ENCODE data around the gene ARPC5. TPM values are rescaled to one million over a fixed set of nuclear protein-coding genes. Genes with fewer than 3 reads are reported as not detected.

ARPC5 gene
- total and polyA plus RNA-seq, 4 donors: 165 to 266 (median 188) TPM

DNA sequence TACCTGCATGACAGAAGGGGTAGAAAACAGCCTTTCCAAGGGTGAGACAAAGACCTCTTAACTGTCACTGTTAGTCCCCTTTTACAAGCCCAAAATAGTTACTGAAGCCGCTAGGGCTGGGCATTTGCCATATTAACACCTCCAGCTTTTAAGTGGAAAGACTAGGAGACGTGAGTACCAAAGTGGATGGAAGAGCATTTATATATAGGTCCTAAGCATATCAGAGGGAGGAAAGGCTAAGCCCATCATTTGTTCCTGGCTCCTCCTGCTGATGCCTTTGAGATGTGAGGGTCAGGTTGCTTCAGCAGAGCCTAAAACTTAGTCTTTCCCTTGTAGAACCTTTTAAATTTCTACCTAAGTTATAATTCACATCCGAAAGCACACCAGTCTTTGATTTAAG, 43.2 kb upstream of the ARPC5 start:
- TF ChIP-seq, protein P1, sequence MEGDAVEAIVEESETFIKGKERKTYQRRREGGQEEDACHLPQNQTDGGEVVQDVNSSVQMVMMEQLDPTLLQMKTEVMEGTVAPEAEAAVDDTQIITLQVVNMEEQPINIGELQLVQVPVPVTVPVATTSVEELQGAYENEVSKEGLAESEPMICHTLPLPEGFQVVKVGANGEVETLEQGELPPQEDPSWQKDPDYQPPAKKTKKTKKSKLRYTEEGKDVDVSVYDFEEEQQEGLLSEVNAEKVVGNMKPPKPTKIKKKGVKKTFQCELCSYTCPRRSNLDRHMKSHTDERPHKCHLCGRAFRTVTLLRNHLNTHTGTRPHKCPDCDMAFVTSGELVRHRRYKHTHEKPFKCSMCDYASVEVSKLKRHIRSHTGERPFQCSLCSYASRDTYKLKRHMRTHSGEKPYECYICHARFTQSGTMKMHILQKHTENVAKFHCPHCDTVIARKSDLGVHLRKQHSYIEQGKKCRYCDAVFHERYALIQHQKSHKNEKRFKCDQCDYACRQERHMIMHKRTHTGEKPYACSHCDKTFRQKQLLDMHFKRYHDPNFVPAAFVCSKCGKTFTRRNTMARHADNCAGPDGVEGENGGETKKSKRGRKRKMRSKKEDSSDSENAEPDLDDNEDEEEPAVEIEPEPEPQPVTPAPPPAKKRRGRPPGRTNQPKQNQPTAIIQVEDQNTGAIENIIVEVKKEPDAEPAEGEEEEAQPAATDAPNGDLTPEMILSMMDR (IDR thresholded peaks at IDR 0.05; ENCODE audit: control extremely low read depth, extremely low read depth): no peak
- no peak overlapping the region for H3K4me3 ChIP-seq
- ATAC-seq (ENCODE audit: insufficient read depth, low FRiP score) (no peak), DNase-seq (no peak)
- no peaks in the 10 kb centered on the region for H3K36me3 ChIP-seq (ENCODE audit: control insufficient read depth in 4 of 4, insufficient read depth in 4 of 4, low read length in 4 of 4)
- no peak overlapping the region for H3K27ac ChIP-seq (ENCODE audit: low read depth in 1 of 2, low read length in 1 of 2)
- WGBS, 2 donors: 88 to 89% methylated on average over 3 of the region's 3 CpGs
- H3K9ac ChIP-seq (ENCODE audit: insufficient read depth in 1 of 2, low read length in 2 of 2): no peak overlapping the region
- H3K4me1 ChIP-seq (ENCODE audit: control insufficient read depth in 5 of 5, insufficient read depth in 5 of 5, low read length in 5 of 5): peaks cover 0 to 14% (median 0%) of the 10 kb centered on the region in 5 donors
- no peaks in the 10 kb centered on the region for H3K9me3 ChIP-seq (ENCODE audit: control insufficient read depth in 4 of 4, insufficient read depth in 3 of 4, low read length in 3 of 4)
- H3K27me3 ChIP-seq (ENCODE audit: control insufficient read depth in 3 of 3, insufficient read depth in 3 of 3, low read length in 2 of 3): no peaks in the 10 kb centered on the region

DNA sequence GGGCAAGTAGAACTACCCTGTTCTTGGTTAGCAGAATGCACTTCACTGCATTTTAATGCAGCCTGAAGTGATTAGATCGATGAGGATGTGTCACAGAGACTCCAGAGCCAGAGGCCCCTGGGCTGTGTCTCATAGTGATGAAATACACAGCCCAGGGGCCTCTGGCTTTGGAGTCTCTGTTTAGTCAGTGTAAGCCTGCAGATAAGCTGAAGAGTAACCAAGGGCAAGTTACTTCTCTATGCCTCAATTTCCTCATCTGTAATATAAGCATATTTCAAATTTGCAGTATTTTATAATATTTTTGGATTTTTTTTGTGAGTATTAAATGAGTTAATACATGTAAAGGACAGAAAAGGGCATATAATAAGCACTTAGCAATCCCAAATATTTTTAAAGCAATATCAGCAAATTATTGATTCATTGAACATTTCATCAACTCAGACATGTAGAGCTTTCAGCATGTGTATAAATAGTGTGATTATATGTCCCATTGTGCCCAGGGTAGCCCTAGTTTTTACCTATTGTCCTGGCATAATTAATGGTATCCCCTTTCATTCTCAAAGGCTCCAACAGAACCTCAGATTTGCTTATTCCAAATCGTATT, 41.1 kb upstream of the ARPC5 start:
- H3K27me3 ChIP-seq (ENCODE audit: control insufficient read depth in 3 of 3, insufficient read depth in 3 of 3, low read length in 2 of 3): no peaks in the 10 kb centered on the region
- WGBS, 2 donors: 68 to 75% methylated on average over 2 of the region's 2 CpGs
- no peak overlapping the region for H3K27ac ChIP-seq (ENCODE audit: low read depth in 1 of 2, low read length in 1 of 2)
- H3K36me3 ChIP-seq (ENCODE audit: control insufficient read depth in 4 of 4, insufficient read depth in 4 of 4, low read length in 4 of 4): no peaks in the 10 kb centered on the region
- no peak for DNase-seq
- no peak for ATAC-seq (ENCODE audit: insufficient read depth, low FRiP score)
- H3K9ac ChIP-seq (ENCODE audit: insufficient read depth in 1 of 2, low read length in 2 of 2): no peak overlapping the region
- H3K4me1 ChIP-seq (ENCODE audit: control insufficient read depth in 5 of 5, insufficient read depth in 5 of 5, low read length in 5 of 5): peaks cover 0 to 18% (median 0%) of the 10 kb centered on the region in 5 donors
- no peaks in the 10 kb centered on the region for H3K9me3 ChIP-seq (ENCODE audit: control insufficient read depth in 4 of 4, insufficient read depth in 3 of 4, low read length in 3 of 4)
- no peak overlapping the region for H3K4me3 ChIP-seq
- TF ChIP-seq, protein P1 (IDR thresholded peaks at IDR 0.05; ENCODE audit: control extremely low read depth, extremely low read depth): no peak

DNA sequence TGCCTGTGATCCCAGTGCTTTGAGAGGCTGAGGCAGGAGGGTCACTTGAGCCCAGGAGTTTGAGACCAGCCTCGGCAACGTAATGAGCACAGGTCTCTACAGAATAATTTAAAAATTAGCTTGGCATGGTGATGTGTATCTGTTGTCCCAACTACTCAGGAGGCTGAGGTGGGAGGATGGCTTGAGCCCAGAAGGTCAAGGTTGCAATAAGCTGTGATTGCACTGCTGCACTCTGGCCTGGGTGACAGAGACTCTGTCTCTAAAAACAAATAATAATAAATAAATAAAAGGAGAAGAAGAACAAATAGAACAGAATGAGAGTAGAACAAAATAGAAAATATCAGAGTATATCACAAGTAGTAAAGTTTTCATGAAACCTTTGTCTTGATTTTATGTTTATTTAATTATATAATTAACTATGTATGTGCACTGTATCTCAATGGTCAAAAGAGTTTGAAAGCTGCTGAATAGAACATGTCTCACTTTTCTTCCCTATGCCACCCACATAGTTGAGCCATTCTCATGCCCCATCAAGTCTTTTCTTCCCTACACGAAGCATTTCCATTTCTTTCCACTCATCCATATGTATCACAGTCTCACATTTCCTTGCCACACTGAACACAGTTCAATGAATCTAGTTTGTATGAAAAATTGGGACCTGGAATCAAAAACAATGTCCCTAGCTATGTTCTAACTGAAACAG, 40.5 kb upstream of the ARPC5 start:
- Histone ChIP-seq H3K27me3 (ENCODE audit: control insufficient read depth in 3 of 3, insufficient read depth in 3 of 3, low read length in 2 of 3) (no peaks in the 10 kb centered on the region), H3K9ac (ENCODE audit: insufficient read depth in 1 of 2, low read length in 2 of 2) (no peak overlapping the region), H3K27ac (ENCODE audit: low read depth in 1 of 2, low read length in 1 of 2) (no peak overlapping the region), H3K9me3 (ENCODE audit: control insufficient read depth in 4 of 4, insufficient read depth in 3 of 4, low read length in 3 of 4) (no peaks in the 10 kb centered on the region), H3K36me3 (ENCODE audit: control insufficient read depth in 4 of 4, insufficient read depth in 4 of 4, low read length in 4 of 4) (no peaks in the 10 kb centered on the region), H3K4me1 (ENCODE audit: control insufficient read depth in 5 of 5, insufficient read depth in 5 of 5, low read length in 5 of 5) (peaks cover 0 to 18% (median 0%) of the 10 kb centered on the region in 5 donors), H3K4me3 (no peak overlapping the region)
- ATAC-seq (ENCODE audit: insufficient read depth, low FRiP score) (no peak), DNase-seq (no peak)
- TF ChIP-seq, protein P1 (IDR thresholded peaks at IDR 0.05; ENCODE audit: control extremely low read depth, extremely low read depth): no peak
- WGBS, 2 donors: 91 to 94% methylated on average over 3 of the region's 3 CpGs
